K562 (cell line): ENCODE measurements around the gene ZNF761. TPM values are rescaled to one million over a fixed set of nuclear protein-coding genes. Genes with fewer than 3 reads are reported as not detected.

Experiments used
- ATAC-seq: fragments of 200-7000 bp; cut with Tn5 transposase; 3 replicates; pipeline ENCODE4 v1.9.1; 2020; ENCODE audit warnings: moderate library complexity
- BruUV-seq: library from RNA; stranded (reverse); fragments of 400-500 nt; replicated peaks from 2 replicates; lab custom pipeline; 2021; lab: Mats Ljungman, UMichigan
- CTCF ChIA-PET: fragments of 300-600 bp; formaldehyde crosslinking; extraction: SDS; loops from one replicate; lab custom pipeline; 2021; ENCODE audit warnings: low intra/inter-chr PET ratio; lab: Yijun Ruan, JAX
- POLR2A ChIA-PET: fragments of 300-600, 350-650 bp; sonication (Branson Sonifier 250); formaldehyde crosslinking; extraction: SDS; loops from one replicate; lab custom pipeline; 2021; ENCODE audit warnings: antibody characterized with exemption, inconsistent platforms; lab: Yijun Ruan, JAX
- DNase-seq, 4 experiments: peaks; one replicate each; pipeline versions ENCODE4 v3.0.0 to v3.0.0-alpha.2; 2011 to 2018; ENCODE audit warnings: low spot score in 3 of 4, mixed read lengths in 3 of 4; ENCODE audit errors: extremely low read depth in 1 of 4
- FAIRE-seq: peaks from 2 replicates; lab custom pipeline; 2011; peaks lifted over from hg19 to GRCh38; lab: Jason Lieb, UNC
- H2AFZ ChIP-seq: 2 replicates; pipeline ENCODE4 v1.6.0; 2011; ENCODE audit warnings: low read depth, low read length, control low read depth, inconsistent platforms
- H3K27ac ChIP-seq: fragments of 200-600 bp; 3 replicates; pipeline ENCODE4 v1.8.0; 2011; ENCODE audit warnings: low read depth, mild to moderate bottlenecking, control low read depth, inconsistent platforms, low read length, moderate library complexity, mixed read lengths; ENCODE audit errors: extremely low read depth
- H3K27me3 ChIP-seq, 2 experiments: fragments of 300-600 bp in 1 of 2; 2 replicates in 1 of 2; 3 replicates in 1 of 2; pipeline versions ENCODE4 v1.6.0 to v1.8.0; 2011; ENCODE audit warnings: inconsistent platforms in 2 of 2, low read length in 2 of 2, mild to moderate bottlenecking in 1 of 2, mixed read lengths in 1 of 2, moderate library complexity in 1 of 2; ENCODE audit not compliant: control insufficient read depth in 2 of 2, insufficient read depth in 2 of 2
- H3K36me3 ChIP-seq: fragments of 300-600 bp; 3 replicates; pipeline ENCODE4 v1.8.0; 2011; ENCODE audit warnings: mild to moderate bottlenecking, low read length, inconsistent platforms; ENCODE audit not compliant: control insufficient read depth, insufficient read depth
- H3K4me1 ChIP-seq, 2 experiments: fragments of 200-600 bp in 1 of 2; replicated peaks in 1 of 2; 2 replicates in 1 of 2; 3 replicates in 1 of 2; pipeline versions ENCODE4 v1.5.1 to v1.8.0; 2011; ENCODE audit warnings: inconsistent platforms in 2 of 2, low read length in 2 of 2, mild to moderate bottlenecking in 1 of 2, mixed read lengths in 1 of 2, moderate library complexity in 1 of 2; ENCODE audit not compliant: control insufficient read depth in 2 of 2, insufficient read depth in 2 of 2
- H3K4me2 ChIP-seq: 2 replicates; pipeline ENCODE4 v1.6.1; 2011; ENCODE audit warnings: low read length, control low read depth, inconsistent platforms, mixed read lengths; ENCODE audit not compliant: insufficient read depth
- H3K4me3 ChIP-seq: fragments of 200-600 bp; sonication (generic), shearing (Covaris generic); 2 replicates; pipeline ENCODE4 v1.5.1; 2016; ENCODE audit warnings: control low read depth, inconsistent platforms
- H3K79me2 ChIP-seq: fragments of 200-600 bp; 3 replicates; pipeline ENCODE4 v1.8.0; 2011; ENCODE audit warnings: low read length, inconsistent platforms; ENCODE audit not compliant: control insufficient read depth, insufficient read depth
- H3K9ac ChIP-seq, 2 experiments: 2 replicates each; pipeline versions ENCODE4 v1.6.0 to v1.6.1; 2011; ENCODE audit warnings: low read depth in 2 of 2, low read length in 2 of 2, control low read depth in 1 of 2, inconsistent platforms in 1 of 2, mild to moderate bottlenecking in 1 of 2, mixed read lengths in 1 of 2; ENCODE audit not compliant: insufficient read depth in 1 of 2
- H3K9me1 ChIP-seq: one replicate; pipeline ENCODE4 v1.6.0; 2011; ENCODE audit warnings: inconsistent platforms, mild to moderate bottlenecking, low read length, moderate library complexity; ENCODE audit not compliant: control insufficient read depth, insufficient read depth
- H3K9me3 ChIP-seq: replicated peaks from 2 replicates; pipeline ENCODE4 v1.5.1; 2011; ENCODE audit warnings: low read depth, low read length, inconsistent platforms; ENCODE audit not compliant: control insufficient read depth, insufficient read depth
- H4K20me1 ChIP-seq: replicated peaks from 2 replicates; pipeline ENCODE4 v1.6.1; 2011; ENCODE audit warnings: low read length, inconsistent platforms, mixed read lengths; ENCODE audit not compliant: control insufficient read depth, insufficient read depth
- ARHGAP35 ChIP-seq: fragments of 450-650 bp; IDR thresholded peaks from 2 replicates; pipeline ENCODE4 v1.6.1; 2018; ENCODE audit not compliant: partially characterized antibody
- FOSL1 ChIP-seq: fragments of 200-800 bp; sonication (Bioruptor generic); conservative IDR thresholded peaks from 2 replicates; pipeline ENCODE4 v1.6.1; 2016; ENCODE audit warnings: missing genetic modification characterization, missing compliant biosample characterization
- GABPA ChIP-seq: fragments of 200-800 bp; sonication (Bioruptor generic); conservative IDR thresholded peaks from 2 replicates; pipeline ENCODE4 v1.6.1; 2016; ENCODE audit warnings: low read depth, missing genetic modification characterization, missing compliant biosample characterization
- HES1 ChIP-seq: fragments of 450-650 bp; IDR thresholded peaks from 2 replicates; pipeline ENCODE4 v1.6.1; 2016; ENCODE audit warnings: low read depth, mild to moderate bottlenecking, moderate library complexity
- NFE2 ChIP-seq: IDR thresholded peaks from 2 replicates; pipeline ENCODE4 v1.6.1; 2014; ENCODE audit warnings: antibody characterized with exemption, low read depth
- PTRF ChIP-seq: fragments of 450-650 bp; IDR thresholded peaks from 2 replicates; pipeline ENCODE4 v1.6.1; 2016; ENCODE audit warnings: mild to moderate bottlenecking, missing genetic modification characterization, missing compliant biosample characterization
- TAF1 ChIP-seq: IDR thresholded peaks from 2 replicates; pipeline ENCODE4 v1.6.1; 2011; ENCODE audit warnings: mild to moderate bottlenecking, low read length, moderate library complexity; ENCODE audit not compliant: insufficient read depth, control insufficient read depth, severe bottlenecking; ENCODE audit errors: extremely low read depth
- TFE3 ChIP-seq: fragments of 450-650 bp; formaldehyde crosslinking; IDR thresholded peaks from 2 replicates; pipeline ENCODE4 v1.4.0; 2020; ENCODE audit warnings: mild to moderate bottlenecking, mixed read lengths
- TRIM28 ChIP-seq: fragments of 450-650 bp; IDR thresholded peaks from 2 replicates; pipeline ENCODE4 v1.6.1; 2017
- YBX1 ChIP-seq: fragments of 450-650 bp; IDR thresholded peaks from 2 replicates; pipeline ENCODE4 v1.7.1; 2016; ENCODE audit warnings: mild to moderate bottlenecking
- YY1 ChIP-seq, 3 experiments: IDR thresholded peaks; 2 replicates each; pipeline ENCODE4 v1.6.1; 2011; ENCODE audit warnings: low read length in 2 of 3, mild to moderate bottlenecking in 2 of 3, moderate library complexity in 2 of 3, borderline replicate concordance in 1 of 3, control low read depth in 1 of 3, low read depth in 1 of 3; ENCODE audit not compliant: insufficient read depth in 3 of 3, insufficient replicate concordance in 2 of 3, control insufficient read depth in 1 of 3, insufficient read length in 1 of 3; ENCODE audit errors: extremely low read depth in 1 of 3
- WGBS: fragments of 100-300 bp; shearing (Covaris generic); methylation state at CpG from one replicate; pipeline ENCODE4 v1.1.6; 2016; ENCODE audit warnings: low coverage, mixed read lengths; ENCODE audit not compliant: insufficient coverage; ENCODE audit errors: missing lambda C conversion rate; 5-methylcytosine and 5-hydroxymethylcytosine counted together
- in situ Hi-C: fragments of 300-500 bp; cut with MboI; formaldehyde crosslinking; loops from 4 replicates; pipeline ENCODE4 v1.15.0; 2018; ENCODE audit warnings: inconsistent platforms, mixed read lengths
- intact Hi-C: fragments of 100-400 bp; cut with micrococcal nuclease; formaldehyde crosslinking; loops from 2 replicates; pipeline ENCODE4 v1.14.2; 2022
- polyA plus RNA-seq, 8 experiments: library from polyadenylated mRNA; depleted of rRNA in 4 of 8; stranded (reverse) in 5 of 8; unstranded in 3 of 8; fragments of >200 nt; fragmentation: Nextera tagmentation in 2 of 8; fragmentation: Illumina TruSeq in 1 of 8; extraction: Ambion mirVana in 2 of 8; extraction: Trizol in 1 of 8; gene quantifications; 2 replicates each; pipeline versions ENCODE4 v1.2.1 to v1.2.3, GENCODE V29; 2011 to 2014; ENCODE audit warnings: inconsistent platforms in 1 of 8, missing spikeins in 1 of 8
- total RNA-seq, 7 experiments: library from RNA; depleted of rRNA in 6 of 7; stranded (reverse); fragments of >200 nt in 6 of 7; fragmentation: Illumina TruSeq in 2 of 7; extraction: Trizol in 2 of 7; gene quantifications; 2 replicates each; pipeline versions ENCODE4 v1.2.1 to v1.2.3, GENCODE V29; 2011 to 2021; ENCODE audit warnings: low replicate concordance in 1 of 7
- TF ChIP-seq, protein P1 (sequence below): fragments of 250-450 bp; sonication (Bioruptor Pico); IDR thresholded peaks from 2 replicates; pipeline ENCODE4 v1.5.0; 2021
- TF ChIP-seq, protein P2 (sequence below): fragments of 250-450 bp; sonication (Bioruptor Pico); IDR thresholded peaks from 2 replicates; pipeline ENCODE4 v1.5.0; 2022; ENCODE audit warnings: mild to moderate bottlenecking

ZNF761 gene
- total and polyA plus RNA-seq, 9 of the 15 experiments (the other 6 are each of a cell fraction or from before 2014, with no cell fraction given) = 10.3 to 30.2 (median 17.0) TPM

GRCh38 chr19:53394974-53395839 is 36.6 kb upstream of the ZNF761 start, which contains the start of gene ZNF765:
TSS of gene ZNF765 (plus strand) at chr19:53395149. CDS start at chr19:53398016, 2,867 bp downstream.
- Histone ChIP-seq H4K20me1 (no peaks in the 10 kb centered on the region), H3K4me1 (peaks cover 8 to 12% of the 10 kb centered on the region in 2 experiments; a peak in 4 of 5 replicates), H3K27ac (peak within 1 kb of the TSS; percentile 82), H3K36me3 (peaks cover 16% of the 10 kb centered on the region; the same call in 1 of the 3 replicates), H3K9me3 (peaks cover 4% of the 10 kb centered on the region), H3K27me3 (no peaks in the 10 kb centered on the region), H3K79me2 (peaks cover 18% of the 10 kb centered on the region), H3K4me2 (peak within 1 kb of the TSS; percentile 85), H2AFZ (peak within 1 kb of the TSS; percentile 90), H3K9me1 (no peaks in the 10 kb centered on the region), H3K9ac (peak within 1 kb of the TSS; percentile 87 to 92), H3K4me3 (peak within 1 kb of the TSS; percentile 67)
- ChIA-PET CTCF (no interaction called here), POLR2A (interaction anchor here (0.6 to 1.0 kb wide), 4 partner anchors 42 to 240 kb away, joined by 3 to 5 read pairs (median 3); no protein-coding TSS in a partner anchor)
- in situ Hi-C loops (no loop called here), intact Hi-C loops (no loop called here)
- FAIRE-seq (peak; percentile 65), ATAC-seq (peak; percentile 99), DNase-seq (peak; percentile 93 to 97 (median 95))
- 0% methylated on average over 31 of the region's 58 CpGs for WGBS
- BruUV-seq = no TSS peak
- no peak for TF ChIP-seq PTRF (tag)
- TF ChIP-seq HES1 = no peak
- TF ChIP-seq, protein P1, sequence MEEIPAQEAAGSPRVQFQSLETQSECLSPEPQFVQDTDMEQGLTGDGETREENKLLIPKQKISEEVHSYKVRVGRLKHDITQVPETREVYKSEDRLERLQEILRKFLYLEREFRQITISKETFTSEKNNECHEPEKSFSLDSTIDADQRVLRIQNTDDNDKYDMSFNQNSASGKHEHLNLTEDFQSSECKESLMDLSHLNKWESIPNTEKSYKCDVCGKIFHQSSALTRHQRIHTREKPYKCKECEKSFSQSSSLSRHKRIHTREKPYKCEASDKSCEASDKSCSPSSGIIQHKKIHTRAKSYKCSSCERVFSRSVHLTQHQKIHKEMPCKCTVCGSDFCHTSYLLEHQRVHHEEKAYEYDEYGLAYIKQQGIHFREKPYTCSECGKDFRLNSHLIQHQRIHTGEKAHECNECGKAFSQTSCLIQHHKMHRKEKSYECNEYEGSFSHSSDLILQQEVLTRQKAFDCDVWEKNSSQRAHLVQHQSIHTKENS (CRISPR knock-in tag) = no peak
- TF ChIP-seq, protein P2, sequence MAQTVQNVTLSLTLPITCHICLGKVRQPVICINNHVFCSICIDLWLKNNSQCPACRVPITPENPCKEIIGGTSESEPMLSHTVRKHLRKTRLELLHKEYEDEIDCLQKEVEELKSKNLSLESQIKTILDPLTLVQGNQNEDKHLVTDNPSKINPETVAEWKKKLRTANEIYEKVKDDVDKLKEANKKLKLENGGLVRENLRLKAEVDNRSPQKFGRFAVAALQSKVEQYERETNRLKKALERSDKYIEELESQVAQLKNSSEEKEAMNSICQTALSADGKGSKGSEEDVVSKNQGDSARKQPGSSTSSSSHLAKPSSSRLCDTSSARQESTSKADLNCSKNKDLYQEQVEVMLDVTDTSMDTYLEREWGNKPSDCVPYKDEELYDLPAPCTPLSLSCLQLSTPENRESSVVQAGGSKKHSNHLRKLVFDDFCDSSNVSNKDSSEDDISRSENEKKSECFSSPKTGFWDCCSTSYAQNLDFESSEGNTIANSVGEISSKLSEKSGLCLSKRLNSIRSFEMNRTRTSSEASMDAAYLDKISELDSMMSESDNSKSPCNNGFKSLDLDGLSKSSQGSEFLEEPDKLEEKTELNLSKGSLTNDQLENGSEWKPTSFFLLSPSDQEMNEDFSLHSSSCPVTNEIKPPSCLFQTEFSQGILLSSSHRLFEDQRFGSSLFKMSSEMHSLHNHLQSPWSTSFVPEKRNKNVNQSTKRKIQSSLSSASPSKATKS (CRISPR knock-in tag) = no peak
- TF ChIP-seq TFE3 (CRISPR knock-in tag) = no peak
- 0 out of 2 replicates have a peak, but pooled peaks have one; percentile 28 for TF ChIP-seq GABPA
- TF ChIP-seq NFE2 = no peak
- TF ChIP-seq ARHGAP35 = no peak
- no peak for TF ChIP-seq YBX1
- peak; percentile 60 for TF ChIP-seq TAF1
- no peak for TF ChIP-seq TRIM28
- TF ChIP-seq FOSL1 (tag) = no peak
- TF ChIP-seq YY1 (IDR thresholded peaks at IDR 0.05; ENCODE audit: borderline replicate concordance in 1 of 3, control insufficient read depth in 1 of 3, extremely low read depth in 1 of 3, insufficient read depth in 3 of 3, insufficient read length in 1 of 3, insufficient replicate concordance in 2 of 3, low read depth in 1 of 3, low read length in 2 of 3) = no peak
